Transverse colon (tissue), 4 donors: ENCODE measurements around the gene GOLPH3. TPM values are rescaled to one million over a fixed set of nuclear protein-coding genes. Genes with fewer than 3 reads are reported as not detected.

Experiments used
- DNase-seq: peaks from one replicate; pipeline ENCODE4 v3.0.0-alpha.2; 2019
- H3K27ac ChIP-seq, 4 donors: fragments of 200-600 bp; sonication (generic); 2 replicates each; pipeline ENCODE4 v1.5.1; 2016 to 2018; ENCODE audit warnings: inconsistent platforms in 4 of 4
- H3K27me3 ChIP-seq: fragments of 200-600 bp; sonication (generic); 2 replicates; pipeline ENCODE4 v1.5.1; 2017; ENCODE audit warnings: inconsistent platforms
- H3K36me3 ChIP-seq, 4 donors: fragments of 200-600 bp; sonication (generic); 2 replicates each; pipeline ENCODE4 v1.5.1; 2017 to 2019; ENCODE audit warnings: inconsistent platforms in 4 of 4
- H3K4me1 ChIP-seq, 4 donors: fragments of 200-600 bp; sonication (generic); 2 replicates each; pipeline ENCODE4 v1.5.1; 2017 to 2020; ENCODE audit warnings: inconsistent platforms in 4 of 4
- H3K4me3 ChIP-seq, 4 donors: fragments of 200-600 bp; sonication (generic); 1 replicate in 1 of 4; 2 replicates in 3 of 4; pipeline versions ENCODE4 v1.5.1 to v1.6.1; 2017 to 2019; ENCODE audit warnings: inconsistent platforms in 4 of 4
- H3K9me3 ChIP-seq, 2 donors: fragments of 200-600 bp; sonication (generic); 2 replicates each; pipeline ENCODE4 v1.5.1; 2017 to 2019; ENCODE audit warnings: inconsistent platforms in 2 of 2
- CTCF ChIP-seq, 5 experiments: fragments of 200-600 bp in 3 of 5; fragments of 450-650 bp in 2 of 5; sonication (generic) in 3 of 5; IDR thresholded peaks; 1 replicate in 2 of 5; 2 replicates in 3 of 5; pipeline ENCODE4 v1.5.1; 2016 to 2017; ENCODE audit warnings: antibody characterized with exemption in 5 of 5, inconsistent platforms in 3 of 5, mild to moderate bottlenecking in 2 of 5, moderate library complexity in 1 of 5
- EP300 ChIP-seq: sonication (generic); formaldehyde crosslinking; IDR thresholded peaks from one replicate; pipeline ENCODE4 v1.6.1; 2017; ENCODE audit warnings: antibody characterized with exemption, low read depth
- POLR2A ChIP-seq: fragments of 450-650 bp; IDR thresholded peaks from one replicate; pipeline ENCODE4 v1.6.1; 2016; ENCODE audit warnings: antibody characterized with exemption, mild to moderate bottlenecking, moderate library complexity
- POLR2AphosphoS5 ChIP-seq, 3 donors: sonication (generic); formaldehyde crosslinking; IDR thresholded peaks; one replicate each; pipeline ENCODE4 v1.6.1; 2016; ENCODE audit warnings: antibody characterized with exemption in 3 of 3
- WGBS, 2 donors: methylation state at CpG; one replicate each; pipeline ENCODE4 v1.1.5; 2018; ENCODE audit warnings: low coverage in 1 of 2; 5-methylcytosine and 5-hydroxymethylcytosine counted together
- in situ Hi-C, 4 donors: fragments of 200-750 bp; cut with MboI; loops; one replicate each; pipeline versions ENCODE4 v1.15.0 to v1.15.1; 2017; ENCODE audit warnings: low sequenced_read_pairs in 3 of 4, low pct_ligation_motif_present in 1 of 4, low pct_unique_long_range_greater_than_20kb in 1 of 4
- intact Hi-C: fragments of 100-400 bp; cut with DNase I; formaldehyde crosslinking; loops from one replicate; pipeline ENCODE4 v1.15.1; 2023; ENCODE audit warnings: low total_unique reads
- total RNA-seq, 4 donors: library from RNA; depleted of rRNA; stranded (reverse); fragments of >200 nt; gene quantifications; one replicate each; pipeline ENCODE4 v1.1.0, GENCODE V29; 2016

GOLPH3 gene
- total RNA-seq, 4 donors from 2014 or later, result 52.1 to 666 (median 132) TPM

DNA sequence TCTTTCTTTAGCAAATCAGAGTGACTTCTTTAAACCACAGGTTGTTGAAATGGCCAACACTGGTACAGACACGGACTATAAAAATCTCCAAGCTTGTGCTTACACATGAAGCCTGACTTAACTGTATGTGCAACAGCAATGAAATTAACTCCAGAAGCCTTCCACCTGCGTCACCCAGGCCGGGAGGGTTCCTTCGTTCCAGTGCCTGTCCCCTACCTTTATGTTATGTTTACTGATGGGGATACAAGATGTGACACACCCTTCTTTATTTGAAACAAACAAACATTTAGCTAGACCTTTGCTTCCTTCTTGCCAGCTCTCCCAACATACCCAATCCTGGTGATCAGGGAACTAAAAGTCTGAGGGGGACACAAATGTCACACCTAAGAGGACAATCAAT lies 66.0 kb downstream of the GOLPH3 start:
- Histone ChIP-seq H3K36me3 (peaks cover 0 to 65% (median 18%) of the 10 kb centered on the region in 4 donors), H3K9me3 (no peaks in the 10 kb centered on the region), H3K4me1 (no peaks in the 10 kb centered on the region), H3K4me3 (no peak overlapping the region), H3K27ac (no peak overlapping the region), H3K27me3 (no peaks in the 10 kb centered on the region)
- no peak for DNase-seq
- in situ Hi-C loops, result no loop called here
- WGBS, 2 donors, result 64 to 68% methylated on average over 3 to 4 of the region's 4 CpGs
- intact Hi-C loops, result no loop called here
- TF ChIP-seq CTCF (IDR thresholded peaks at IDR 0.05), result no peak
- no peak for TF ChIP-seq POLR2AphosphoS5 (IDR thresholded peaks at IDR 0.05)
- no peak for TF ChIP-seq EP300
- no peak for TF ChIP-seq POLR2A

- WGBS, 2 donors, result 93 to 96% methylated on average over 4 of the region's 4 CpGs
- no peak overlapping the region for H3K27ac ChIP-seq
- intact Hi-C loops, result no loop called here
- in situ Hi-C loops, result no loop called here
- no peak for DNase-seq
- H3K27me3 ChIP-seq, result no peaks in the 10 kb centered on the region
- no peaks in the 10 kb centered on the region for H3K9me3 ChIP-seq
- no peak overlapping the region for H3K4me3 ChIP-seq
- no peak for TF ChIP-seq POLR2A
- TF ChIP-seq CTCF (IDR thresholded peaks at IDR 0.05), result no peak
- TF ChIP-seq POLR2AphosphoS5 (IDR thresholded peaks at IDR 0.05), result no peak
- TF ChIP-seq EP300, result no peak
- H3K4me1 ChIP-seq, result no peaks in the 10 kb centered on the region
- peaks cover 0 to 72% (median 19%) of the 10 kb centered on the region in 4 donors for H3K36me3 ChIP-seq
Measured at GRCh38 chr5:32107291-32107690, 66.8 kb downstream of the GOLPH3 start.

DNA sequence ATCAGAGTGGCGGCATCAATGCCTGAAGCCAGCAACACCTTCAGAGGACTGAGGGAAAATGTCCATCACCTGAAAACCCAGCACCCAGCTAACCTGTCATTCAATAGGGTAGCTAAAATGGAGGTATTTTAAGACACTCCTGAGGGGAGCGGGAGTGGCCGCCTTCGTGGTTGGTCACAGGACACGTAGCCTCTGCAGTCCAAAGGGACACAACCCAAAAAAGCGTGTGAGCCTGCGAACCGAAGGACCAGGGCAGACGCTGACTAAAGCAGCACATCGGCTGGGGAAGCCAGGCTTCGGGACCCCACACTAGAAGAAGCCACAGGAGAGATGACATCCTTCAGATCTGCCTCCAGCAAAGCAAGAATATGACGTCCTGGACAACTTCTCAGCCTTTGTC lies 70.6 kb downstream of the GOLPH3 start:
- peaks cover 0 to 57% (median 16%) of the 10 kb centered on the region in 4 donors for H3K36me3 ChIP-seq
- H3K27me3 ChIP-seq, result no peaks in the 10 kb centered on the region
- H3K4me3 ChIP-seq, result no peak overlapping the region
- DNase-seq, result no peak
- peaks cover 0 to 6% (median 3%) of the 10 kb centered on the region in 4 donors for H3K4me1 ChIP-seq
- no peaks in the 10 kb centered on the region for H3K9me3 ChIP-seq
- in situ Hi-C loops (no loop called here), intact Hi-C loops (no loop called here)
- H3K27ac ChIP-seq, result no peak overlapping the region
- TF ChIP-seq POLR2AphosphoS5 (IDR thresholded peaks at IDR 0.05), result no peak
- TF ChIP-seq POLR2A, result no peak
- TF ChIP-seq EP300, result no peak
- no peak for TF ChIP-seq CTCF (IDR thresholded peaks at IDR 0.05)
- WGBS, 2 donors, result 94 to 95% methylated on average over 2 to 12 of the region's 12 CpGs

GRCh38 chr5:32102254-32102986 lies 71.7 kb downstream of the GOLPH3 start:
- Histone ChIP-seq H3K4me1 (peaks cover 0 to 6% (median 5%) of the 10 kb centered on the region in 4 donors), H3K9me3 (no peaks in the 10 kb centered on the region), H3K4me3 (no peak overlapping the region), H3K27me3 (no peaks in the 10 kb centered on the region), H3K36me3 (peaks cover 0 to 47% (median 14%) of the 10 kb centered on the region in 4 donors), H3K27ac (no peak overlapping the region)
- whole genome bisulfite sequencing, 2 donors, result 67 to 88% methylated on average over 5 to 12 of the region's 12 CpGs
- intact Hi-C loops (no loop called here), in situ Hi-C loops (no loop called here)
- no peak for DNase-seq
- TF ChIP-seq CTCF (IDR thresholded peaks at IDR 0.05) (no peak), POLR2AphosphoS5 (IDR thresholded peaks at IDR 0.05) (no peak), POLR2A (no peak), EP300 (no peak)
